Kasumi-1 (cell line): ENCODE data around the gene MX1.
"Not testable (repeated sequence)": the region's sequence is repeated elsewhere in the genome, so short reads cannot be mapped to it uniquely, and the experiment has no call there.

Experiments used
- DNase-seq, 2 experiments: peaks; one replicate each; lab custom pipeline; 2025; lab: John Stamatoyannopoulos, UW

Gene MX1

GRCh38 chr21:41407541-41408460 lies 18.2 kb upstream of the MX1 start:
- no peak for DNase-seq

GRCh38 chr21:41410361-41410760 lies 15.7 kb upstream of the MX1 start:
- DNase-seq = no peak

GRCh38 chr21:41410767-41411448 lies 15.1 kb upstream of the MX1 start:
- no peak for DNase-seq

GRCh38 chr21:41411449-41412089 lies 14.5 kb upstream of the MX1 start:
- no peak for DNase-seq

- DNase-seq = not testable (repeated sequence)
These were observed 8.5 kb upstream of the MX1 start for GRCh38 chr21:41417505-41417904.

GRCh38 chr21:41418393-41418792 lies 7.6 kb upstream of the MX1 start:
- DNase-seq = no peak

GRCh38 chr21:41418956-41419680 lies 6.9 kb upstream of the MX1 start:
- DNase-seq = no peak

- peak; percentile 45 to 49 for DNase-seq
These were observed 5.8 kb upstream of the MX1 start for GRCh38 chr21:41419921-41420862.

GRCh38 chr21:41420998-41421397 lies 5.0 kb upstream of the MX1 start:
- DNase-seq = not testable (repeated sequence)

GRCh38 chr21:41422546-41423304 lies 3.3 kb upstream of the MX1 start:
- DNase-seq = no peak

GRCh38 chr21:41423305-41423636 lies 2.8 kb upstream of the MX1 start:
- not testable (repeated sequence) for DNase-seq

- DNase-seq = no peak
These were observed 468 bp upstream of the MX1 start for GRCh38 chr21:41425588-41425953.

GRCh38 chr21:41426676-41427404 lies 801 bp downstream of the MX1 start:
- no peak for DNase-seq

- DNase-seq = no peak
These were observed 1.5 kb downstream of the MX1 start for GRCh38 chr21:41427556-41427955.

GRCh38 chr21:41428311-41428710 lies 2.3 kb downstream of the MX1 start:
- DNase-seq = no peak

- DNase-seq = no peak
These were observed 2.8 kb downstream of the MX1 start for GRCh38 chr21:41428847-41429246.

- DNase-seq = no peak
These were observed 3.3 kb downstream of the MX1 start for GRCh38 chr21:41429305-41429704.

GRCh38 chr21:41429925-41430491 lies 4.0 kb downstream of the MX1 start:
- DNase-seq = no peak

- no peak for DNase-seq
These were observed 5.9 kb downstream of the MX1 start for GRCh38 chr21:41431788-41432548.
